ENCODE results near the gene IL10RB. TPM values are rescaled to one million over a fixed set of nuclear protein-coding genes. Genes with fewer than 3 reads are reported as not detected.

The IL10RB gene
- total and polyA plus RNA-seq, 2 of the 13 experiments (the other 11 are each of a cell fraction or from before 2014, with no cell fraction given): 17.4 to 18.2 TPM

- no peak for TF ChIP-seq ZNF256 (CRISPR knock-in tag; conservative IDR thresholded peaks at IDR 0.05)
- TF ChIP-seq ZNF101 (CRISPR knock-in tag; IDR thresholded peaks at IDR 0.05; ENCODE audit: borderline replicate concordance, low read depth): no peak
- TF ChIP-seq RCOR2 (CRISPR knock-in tag; IDR thresholded peaks at IDR 0.05): no peak
- TF ChIP-seq ZNF512B (CRISPR knock-in tag; IDR thresholded peaks at IDR 0.05; ENCODE audit: borderline replicate concordance): peak; percentile 16; the same call in 1 of the 2 replicates
- TF ChIP-seq SP5 (CRISPR knock-in tag; IDR thresholded peaks at IDR 0.05; ENCODE audit: borderline replicate concordance, low read depth): no peak
- TF ChIP-seq ZNF841 (CRISPR knock-in tag; IDR thresholded peaks at IDR 0.05; ENCODE audit: borderline replicate concordance): no peak
- TF ChIP-seq EEA1 (CRISPR knock-in tag; IDR thresholded peaks at IDR 0.05; ENCODE audit: borderline replicate concordance): no peak
- TF ChIP-seq GFI1 (CRISPR knock-in tag; IDR thresholded peaks at IDR 0.05; ENCODE audit: borderline replicate concordance): no peak; the same call in 1 of the 2 replicates
- no peak for TF ChIP-seq TOPORS (CRISPR knock-in tag; IDR thresholded peaks at IDR 0.05)
- TF ChIP-seq ZNF589 (CRISPR knock-in tag; conservative IDR thresholded peaks at IDR 0.05): peak; percentile 54; the same call in 1 of the 2 replicates
- no peak for TF ChIP-seq CCDC6 (CRISPR knock-in tag; IDR thresholded peaks at IDR 0.05)
- no peak for TF ChIP-seq CREB3 (CRISPR knock-in tag; IDR thresholded peaks at IDR 0.05)
- no peak for TF ChIP-seq ELF3 (CRISPR knock-in tag; IDR thresholded peaks at IDR 0.05)
- TF ChIP-seq FOXK1 (CRISPR knock-in tag; IDR thresholded peaks at IDR 0.05; ENCODE audit: borderline replicate concordance, low read depth): no peak
- no peak for TF ChIP-seq ZNF766 (CRISPR knock-in tag; IDR thresholded peaks at IDR 0.05; ENCODE audit: borderline replicate concordance)
- no peak for TF ChIP-seq FUBP1 (CRISPR knock-in tag; IDR thresholded peaks at IDR 0.05; ENCODE audit: borderline replicate concordance)
- TF ChIP-seq KDM4B (CRISPR knock-in tag; IDR thresholded peaks at IDR 0.05): 0 out of 2 replicates have a peak, but pooled peaks have one; percentile 47
- no peak for TF ChIP-seq REPIN1 (CRISPR knock-in tag; IDR thresholded peaks at IDR 0.05; ENCODE audit: borderline replicate concordance, low read depth)
- TF ChIP-seq POGK (CRISPR knock-in tag; conservative IDR thresholded peaks at IDR 0.05): peak; percentile 33
- TF ChIP-seq ELF1 (CRISPR knock-in tag; IDR thresholded peaks at IDR 0.05): no peak
- TF ChIP-seq GLI4 (CRISPR knock-in tag; IDR thresholded peaks at IDR 0.05; ENCODE audit: borderline replicate concordance): no peak
- TF ChIP-seq KAT7 (CRISPR knock-in tag; IDR thresholded peaks at IDR 0.05; ENCODE audit: borderline replicate concordance): no peak
- TF ChIP-seq ZMYM2 (CRISPR knock-in tag; IDR thresholded peaks at IDR 0.05): no peak
These were observed 35.4 kb upstream of the IL10RB start (continued) for GRCh38 chr21:33230545-33231324.
